ENCODE data around the gene CMSS1.

DNA sequence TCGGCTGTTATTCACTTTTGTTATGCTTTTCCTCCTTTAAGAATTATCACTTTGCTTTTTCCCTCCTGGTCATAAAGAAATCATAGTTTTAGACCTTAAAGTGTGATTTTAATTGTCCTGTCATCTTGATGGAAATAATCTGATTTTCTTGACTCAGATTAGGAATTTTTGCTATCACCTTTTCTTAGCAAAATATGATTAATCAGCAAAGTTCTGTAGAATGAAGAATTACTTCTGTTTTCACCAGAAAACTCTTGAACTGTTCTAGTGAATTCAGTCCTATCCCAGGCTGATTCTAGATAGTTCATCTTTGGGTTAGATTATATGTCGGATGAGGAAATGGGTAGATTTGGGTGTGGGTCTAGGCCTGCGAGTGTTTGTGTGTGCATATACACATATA lies 12.2 kb downstream of the CMSS1 start:
- TF ChIP-seq, protein P1, sequence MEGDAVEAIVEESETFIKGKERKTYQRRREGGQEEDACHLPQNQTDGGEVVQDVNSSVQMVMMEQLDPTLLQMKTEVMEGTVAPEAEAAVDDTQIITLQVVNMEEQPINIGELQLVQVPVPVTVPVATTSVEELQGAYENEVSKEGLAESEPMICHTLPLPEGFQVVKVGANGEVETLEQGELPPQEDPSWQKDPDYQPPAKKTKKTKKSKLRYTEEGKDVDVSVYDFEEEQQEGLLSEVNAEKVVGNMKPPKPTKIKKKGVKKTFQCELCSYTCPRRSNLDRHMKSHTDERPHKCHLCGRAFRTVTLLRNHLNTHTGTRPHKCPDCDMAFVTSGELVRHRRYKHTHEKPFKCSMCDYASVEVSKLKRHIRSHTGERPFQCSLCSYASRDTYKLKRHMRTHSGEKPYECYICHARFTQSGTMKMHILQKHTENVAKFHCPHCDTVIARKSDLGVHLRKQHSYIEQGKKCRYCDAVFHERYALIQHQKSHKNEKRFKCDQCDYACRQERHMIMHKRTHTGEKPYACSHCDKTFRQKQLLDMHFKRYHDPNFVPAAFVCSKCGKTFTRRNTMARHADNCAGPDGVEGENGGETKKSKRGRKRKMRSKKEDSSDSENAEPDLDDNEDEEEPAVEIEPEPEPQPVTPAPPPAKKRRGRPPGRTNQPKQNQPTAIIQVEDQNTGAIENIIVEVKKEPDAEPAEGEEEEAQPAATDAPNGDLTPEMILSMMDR (conservative IDR thresholded peaks at IDR 0.05; ENCODE audit: low read length), result no peak
- no peak for TF ChIP-seq EZH2phosphoT487 (IDR thresholded peaks at IDR 0.05; ENCODE audit: borderline replicate concordance)

Measured in Loucy (cell line).